HepG2 (cell line): ENCODE results near the gene C5orf58. TPM values are rescaled to one million over a fixed set of nuclear protein-coding genes. Genes with fewer than 3 reads are reported as not detected.

Experiments used
- ATAC-seq: fragments of 200-7000 bp; cut with Tn5 transposase; 3 replicates; pipeline ENCODE4 v1.9.1; 2020; ENCODE audit warnings: mild to moderate bottlenecking, moderate library complexity
- BruUV-seq: library from RNA; stranded (reverse); fragments of 400-500 nt; replicated peaks from 2 replicates; lab custom pipeline; 2021; lab: Mats Ljungman, UMichigan
- CTCF ChIA-PET: fragments of 300-600 bp; formaldehyde crosslinking; extraction: SDS; loops from one replicate; lab custom pipeline; 2021; ENCODE audit warnings: low total read pairs, inconsistent platforms, low intra/inter-chr PET ratio; lab: Yijun Ruan, JAX
- POLR2A ChIA-PET: fragments of 350-600 bp; sonication (Branson Sonifier 250); formaldehyde crosslinking; loops from one replicate; lab custom pipeline; 2020; ENCODE audit warnings: antibody characterized with exemption, inconsistent platforms; lab: Yijun Ruan, JAX
- DNase-seq: peaks from one replicate; pipeline ENCODE4 v3.0.0-alpha.2; 2015; ENCODE audit warnings: low spot score
- FAIRE-seq: peaks from 3 replicates; lab custom pipeline; 2011; peaks lifted over from hg19 to GRCh38; lab: Jason Lieb, UNC
- H2AFZ ChIP-seq: one replicate; pipeline ENCODE4 v1.6.1; 2011; ENCODE audit warnings: low read length, inconsistent platforms
- H3K27ac ChIP-seq: fragments of 300-600 bp; 3 replicates; pipeline ENCODE4 v1.8.0; 2011; ENCODE audit warnings: mixed run types, mild to moderate bottlenecking, mixed read lengths, low read length, inconsistent platforms; ENCODE audit not compliant: insufficient read depth; ENCODE audit errors: extremely low read length
- H3K27me3 ChIP-seq, 2 experiments: fragments of 200-600 bp in 1 of 2; 2 replicates in 1 of 2; 3 replicates in 1 of 2; pipeline versions ENCODE4 v1.6.0 to v1.8.0; 2011; ENCODE audit warnings: low read length in 2 of 2, mild to moderate bottlenecking in 2 of 2, moderate library complexity in 2 of 2, inconsistent platforms in 1 of 2; ENCODE audit not compliant: insufficient read depth in 2 of 2, control insufficient read depth in 1 of 2
- H3K36me3 ChIP-seq, 2 experiments: fragments of 200-600 bp in 1 of 2; replicated peaks in 1 of 2; 2 replicates in 1 of 2; 3 replicates in 1 of 2; pipeline versions ENCODE4 v1.5.1 to v1.8.0; 2011; ENCODE audit warnings: low read length in 2 of 2, inconsistent platforms in 1 of 2; ENCODE audit not compliant: insufficient read depth in 2 of 2, control insufficient read depth in 1 of 2
- H3K4me1 ChIP-seq: 2 replicates; pipeline ENCODE4 v1.5.1; 2012; ENCODE audit warnings: low read length, inconsistent platforms; ENCODE audit not compliant: insufficient read depth
- H3K4me2 ChIP-seq: 2 replicates; pipeline ENCODE4 v1.6.0; 2011; ENCODE audit warnings: low read depth, low read length, inconsistent platforms
- H3K4me3 ChIP-seq, 3 experiments: fragments of 200-600 bp in 1 of 3; sonication (generic), shearing (Covaris generic) in 1 of 3; replicated peaks in 1 of 3; 2 replicates each; pipeline ENCODE4 v1.5.1; 2011 to 2016; ENCODE audit warnings: low read length in 3 of 3, inconsistent platforms in 2 of 3, low read depth in 2 of 3, mild to moderate bottlenecking in 2 of 3, control low read depth in 1 of 3, mixed read lengths in 1 of 3; ENCODE audit not compliant: insufficient read depth in 1 of 3
- H3K79me2 ChIP-seq: one replicate; pipeline ENCODE4 v1.6.1; 2011; ENCODE audit warnings: low read length, inconsistent platforms; ENCODE audit not compliant: insufficient read depth
- H3K9ac ChIP-seq: 2 replicates; pipeline ENCODE4 v1.6.0; 2011; ENCODE audit warnings: mild to moderate bottlenecking, low read depth, low read length, inconsistent platforms; ENCODE audit not compliant: insufficient read depth
- H3K9me3 ChIP-seq: 2 replicates; pipeline ENCODE4 v1.5.1; 2012; ENCODE audit warnings: mild to moderate bottlenecking, low read length
- H4K20me1 ChIP-seq: 2 replicates; pipeline ENCODE4 v1.6.0; 2011; ENCODE audit warnings: inconsistent platforms, mild to moderate bottlenecking, low read length, moderate library complexity; ENCODE audit not compliant: insufficient read depth
- AFF4 ChIP-seq: sonication (generic); formaldehyde crosslinking; IDR thresholded peaks from 2 replicates; pipeline ENCODE4 v1.4.0; 2020; ENCODE audit warnings: missing genetic modification reagents
- CC2D1A ChIP-seq: sonication (generic); formaldehyde crosslinking; IDR thresholded peaks from 2 replicates; pipeline ENCODE4 v1.8.1; 2023; ENCODE audit warnings: mild to moderate bottlenecking, missing genetic modification reagents
- CREM ChIP-seq, 2 experiments: sonication (generic) in 1 of 2; formaldehyde crosslinking in 1 of 2; IDR thresholded peaks; 2 replicates each; pipeline versions ENCODE4 v1.4.0 to v1.6.1; 2016 to 2020; ENCODE audit warnings: antibody characterized with exemption in 1 of 2, mild to moderate bottlenecking in 1 of 2, missing genetic modification reagents in 1 of 2
- FOXJ3 ChIP-seq: sonication (generic); formaldehyde crosslinking; IDR thresholded peaks from 2 replicates; pipeline ENCODE4 v1.4.0; 2020; ENCODE audit warnings: missing genetic modification reagents, mild to moderate bottlenecking, borderline replicate concordance
- GATA4 ChIP-seq: sonication (generic); IDR thresholded peaks from 2 replicates; pipeline ENCODE4 v1.6.1; 2016; ENCODE audit warnings: antibody characterized with exemption, low read depth, borderline replicate concordance
- NFATC3 ChIP-seq: sonication (generic); formaldehyde crosslinking; IDR thresholded peaks from 2 replicates; pipeline ENCODE4 v1.5.1; 2020; ENCODE audit warnings: mild to moderate bottlenecking, missing genetic modification reagents
- PAX8 ChIP-seq: sonication (generic); formaldehyde crosslinking; IDR thresholded peaks from 2 replicates; pipeline ENCODE4 v1.8.0; 2022; ENCODE audit warnings: mild to moderate bottlenecking, missing genetic modification reagents, borderline replicate concordance
- TEAD3 ChIP-seq: optimal IDR thresholded peaks from 2 replicates; pipeline ENCODE3; 2016; ENCODE audit warnings: borderline replicate concordance
- ZUFSP ChIP-seq: sonication (generic); formaldehyde crosslinking; IDR thresholded peaks from 2 replicates; pipeline ENCODE4 v1.9.0; 2021; ENCODE audit warnings: missing genetic modification reagents, mild to moderate bottlenecking, borderline replicate concordance
- WGBS: methylation state at CpG from one replicate; pipeline ENCODE4 v1.1.6; 2017; ENCODE audit warnings: low lambda C conversion rate; 5-methylcytosine and 5-hydroxymethylcytosine counted together
- in situ Hi-C: cut with HindIII; loops from 2 replicates; pipeline ENCODE4 v1.10.0; 2017; ENCODE audit warnings: low pct_unique_long_range_greater_than_20kb; ENCODE audit not compliant: extremely low pct_ligation_motif_present
- intact Hi-C: fragments of 100-400 bp; cut with micrococcal nuclease; formaldehyde crosslinking; loops from one replicate; pipeline ENCODE4 v1.10.0; 2022; ENCODE audit not compliant: unreplicated experiment
- polyA plus RNA-seq, 8 experiments: library from polyadenylated mRNA; depleted of rRNA in 3 of 8; stranded (reverse) in 7 of 8; unstranded in 1 of 8; fragments of >200 nt; fragmentation: Illumina TruSeq in 4 of 8; extraction: Trizol in 4 of 8; gene quantifications; 2 replicates each; pipeline versions ENCODE4 v1.2.1 to v1.2.3, GENCODE V29; 2011 to 2016; ENCODE audit warnings: low read depth in 4 of 8, missing spikeins in 1 of 8, mixed read lengths in 1 of 8; ENCODE audit not compliant: insufficient read depth in 1 of 8
- total RNA-seq, 5 experiments: library from RNA; depleted of rRNA; stranded (reverse); fragments of >200 nt; fragmentation: Illumina TruSeq; extraction: Trizol; gene quantifications; 2 replicates each; pipeline ENCODE4 v1.2.3, GENCODE V29; 2016; ENCODE audit warnings: low read depth in 1 of 5

The C5orf58 gene
- total and polyA plus RNA-seq, 2 of the 13 experiments (the other 11 are each of a cell fraction or from before 2014, with no cell fraction given), result not detected

GRCh38 chr5:170266570-170267381 lies 34.0 kb downstream of the C5orf58 start (continued):
- TF ChIP-seq NFATC3 (CRISPR knock-in tag), result no peak

- H3K9ac ChIP-seq, result no peak overlapping the region
- 6% methylated on average over 16 of the region's 16 CpGs for WGBS
- FAIRE-seq (peak; percentile 26), DNase-seq (peak; percentile 28), ATAC-seq (peak; percentile 93)
- H3K27me3 ChIP-seq, result peaks cover 1 to 15% of the 10 kb centered on the region in 2 experiments; a peak in 2 of 5 replicates
- intact Hi-C loops (loop anchor here (2.0 to 5.0 kb wide), 2 partner anchors 153 to 355 kb away; no protein-coding TSS in a partner anchor), in situ Hi-C loops (loop anchor here (10.0 kb wide), 1 partner anchor 137 kb away; no protein-coding TSS in a partner anchor)
- no peak overlapping the region for H3K4me3 ChIP-seq
- ChIA-PET CTCF (no interaction called here), POLR2A (no interaction called here)
- no peak overlapping the region for H2AFZ ChIP-seq
- no peaks in the 10 kb centered on the region for H4K20me1 ChIP-seq
- H3K79me2 ChIP-seq, result no peaks in the 10 kb centered on the region
- no peaks in the 10 kb centered on the region for H3K36me3 ChIP-seq
- no peak overlapping the region for H3K4me2 ChIP-seq
- H3K9me3 ChIP-seq, result no peaks in the 10 kb centered on the region
- H3K4me1 ChIP-seq, result no peaks in the 10 kb centered on the region
- no TSS peak for BruUV-seq
- no peak overlapping the region for H3K27ac ChIP-seq
- TF ChIP-seq FOXJ3 (CRISPR knock-in tag) (no peak), GATA4 (no peak), PAX8 (no peak), AFF4 (CRISPR knock-in tag) (no peak), CREM (IDR thresholded peaks at IDR 0.05) (no peak), CREM (CRISPR knock-in tag; IDR thresholded peaks at IDR 0.05) (no peak), CC2D1A (CRISPR knock-in tag) (no peak), ZUFSP (CRISPR knock-in tag) (no peak), TEAD3 (CRISPR knock-in tag) (peak; percentile 43)
These were observed 34.8 kb downstream of the C5orf58 start for GRCh38 chr5:170267431-170268152.
